Measurements from ENCODE around the gene CD99L2. TPM values are rescaled to one million over a fixed set of nuclear protein-coding genes. Genes with fewer than 3 reads are reported as not detected.
A peak's percentile ranks its signal among the peaks of the same experiment; 100 is the strongest.

CD99L2 gene
- total RNA-seq, 8 experiments from 2014 or later: 21.2 to 86.8 (median 44.1) TPM

DNA sequence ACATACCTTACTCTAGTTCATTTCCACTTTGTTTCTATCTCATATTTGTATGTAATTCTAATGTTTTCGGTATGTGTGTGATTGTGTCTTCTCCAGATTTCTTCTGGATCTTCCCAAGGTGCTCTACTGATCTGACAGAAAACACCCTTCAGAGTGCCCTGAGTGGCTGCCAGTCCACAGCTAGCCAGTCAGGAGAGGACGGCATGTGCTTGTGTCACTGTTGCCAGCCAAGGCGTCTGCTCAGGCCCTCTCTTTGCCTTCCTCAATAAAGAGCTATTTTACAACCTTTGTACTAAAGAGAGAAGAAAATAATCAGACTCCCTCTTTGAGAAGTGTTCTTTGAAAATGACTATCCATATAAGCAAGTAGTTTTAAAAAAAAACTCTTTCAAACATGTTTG lies 29.0 kb downstream of the CD99L2 start:
- in situ Hi-C loops (cut with MboI; ENCODE audit: low pct_unique_long_range_greater_than_20kb in 2 of 9, low sequenced_read_pairs in 9 of 9, unreplicated experiment in 9 of 9): no loop called here
- peaks cover 8 to 9% of the 10 kb centered on the region in 2 donors for H3K4me1 ChIP-seq (replicated peaks in 1 of 2)
- no peak overlapping the region for H3K4me3 ChIP-seq
- ATAC-seq (replicated peaks in 6 of 8): peak in 4 of 8 experiments; percentile 50 to 86 (median 70)
- no peak overlapping the region for H3K27ac ChIP-seq
- WGBS, 10 experiments: 29 to 100% (median 40%) methylated on average over 1 to 3 of the region's 3 CpGs; no CpG with 5 or more reads in 7 of the 10 experiments

DNA sequence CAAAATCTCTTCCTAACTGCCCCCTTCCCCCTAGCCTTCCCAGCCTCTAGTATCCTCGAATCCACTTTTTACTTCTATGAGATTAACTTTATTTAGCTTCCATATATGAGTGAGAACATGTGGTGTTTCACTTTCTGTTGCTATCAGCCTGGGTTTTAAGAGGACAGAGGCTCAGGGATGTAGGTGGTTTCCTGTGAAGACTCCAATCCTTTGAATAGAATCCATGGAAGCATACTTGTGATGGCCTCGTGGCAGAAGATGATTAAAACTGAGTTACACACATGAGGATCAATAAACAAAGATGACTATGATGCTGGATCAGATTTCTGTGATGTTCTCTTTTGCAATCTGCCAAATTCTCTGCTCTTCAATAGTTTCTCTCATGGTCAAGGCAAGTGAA lies 29.8 kb downstream of the CD99L2 start:
- 50 to 100% (median 67%) methylated on average over 1 to 2 of the region's 2 CpGs; no CpG with 5 or more reads in 6 of the 10 experiments for WGBS, 10 experiments
- no peak for ATAC-seq (replicated peaks in 6 of 8)
- in situ Hi-C loops (cut with MboI; ENCODE audit: low pct_unique_long_range_greater_than_20kb in 2 of 9, low sequenced_read_pairs in 9 of 9, unreplicated experiment in 9 of 9): no loop called here
- Histone ChIP-seq H3K4me1 (replicated peaks in 1 of 2) (peaks cover 8 to 9% of the 10 kb centered on the region in 2 donors), H3K4me3 (no peak overlapping the region), H3K27ac (no peak overlapping the region)

DNA sequence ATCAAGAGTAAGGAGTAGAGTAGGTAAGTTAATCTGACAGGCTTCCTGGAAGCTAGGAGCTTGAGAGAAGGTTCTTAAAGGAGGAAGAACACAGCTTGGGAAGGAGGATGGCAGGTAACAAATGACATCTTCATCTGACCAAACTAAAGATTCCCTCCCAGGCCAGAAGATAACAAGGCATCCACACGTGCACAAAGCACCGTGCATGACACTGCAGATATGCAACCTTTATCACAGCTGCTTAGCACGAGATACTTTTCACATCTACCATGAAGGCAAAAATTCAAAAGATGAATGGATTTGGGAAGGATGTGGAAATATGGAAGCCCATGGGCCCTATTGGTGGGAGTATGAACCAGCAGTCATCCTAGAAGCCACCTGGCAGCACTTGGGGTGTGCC lies 34.3 kb downstream of the CD99L2 start:
- WGBS, 10 experiments: no CpG with 5 or more reads among the region's 3 CpGs
- H3K4me3 ChIP-seq: no peak overlapping the region
- ATAC-seq (replicated peaks in 6 of 8): no peak
- no peaks in the 10 kb centered on the region for H3K4me1 ChIP-seq (replicated peaks in 1 of 2)
- H3K27ac ChIP-seq: no peak overlapping the region
- in situ Hi-C loops (cut with MboI; ENCODE audit: low pct_unique_long_range_greater_than_20kb in 2 of 9, low sequenced_read_pairs in 9 of 9, unreplicated experiment in 9 of 9): no loop called here

DNA sequence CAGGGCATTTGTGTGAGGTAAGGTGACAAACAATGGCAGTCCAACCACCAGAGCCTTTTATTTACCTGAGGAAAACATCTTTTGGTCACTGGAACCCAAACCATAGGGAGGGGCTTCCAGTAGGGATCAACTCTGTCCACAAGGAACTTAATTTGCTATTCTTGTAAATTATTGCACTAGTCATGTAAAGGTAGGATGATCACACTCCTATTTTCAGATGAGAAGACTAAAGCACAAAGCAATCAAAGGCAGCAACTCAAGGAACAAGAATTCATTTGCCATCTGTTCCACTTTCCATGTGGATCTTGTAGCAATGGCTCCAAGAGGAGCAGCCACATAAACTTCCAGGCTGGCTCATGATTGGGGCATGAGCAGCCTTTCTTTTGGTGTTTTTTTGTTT lies 35.3 kb downstream of the CD99L2 start:
- ATAC-seq (replicated peaks in 6 of 8): no peak
- no peak overlapping the region for H3K4me3 ChIP-seq
- in situ Hi-C loops (cut with MboI; ENCODE audit: low pct_unique_long_range_greater_than_20kb in 2 of 9, low sequenced_read_pairs in 9 of 9, unreplicated experiment in 9 of 9): no loop called here

DNA sequence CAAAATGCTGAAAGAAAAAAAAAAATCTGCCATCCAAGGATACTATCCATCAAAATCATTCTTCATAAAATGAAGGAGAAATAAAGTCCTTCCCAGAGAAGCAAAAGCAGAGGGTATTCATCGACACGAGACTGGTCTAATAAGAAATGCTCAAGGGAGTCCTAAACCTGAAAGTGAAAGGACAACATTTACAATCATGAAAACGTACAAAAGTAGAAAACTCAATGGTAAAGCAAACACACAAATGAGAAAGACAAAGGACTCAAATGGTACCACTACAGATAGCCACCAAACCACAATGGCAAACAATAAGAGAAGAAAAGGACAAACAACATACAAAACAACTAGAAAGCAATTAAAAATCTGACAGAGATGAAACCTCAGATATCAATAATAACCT lies 41.0 kb downstream of the CD99L2 start:
- WGBS, 10 experiments: 48 to 100% (median 90%) methylated on average over 1 to 3 of the region's 3 CpGs; no CpG with 5 or more reads in 1 of the 10 experiments
- H3K4me1 ChIP-seq (replicated peaks in 1 of 2): no peaks in the 10 kb centered on the region
- H3K4me3 ChIP-seq: no peak overlapping the region
- in situ Hi-C loops (cut with MboI; ENCODE audit: low pct_unique_long_range_greater_than_20kb in 2 of 9, low sequenced_read_pairs in 9 of 9, unreplicated experiment in 9 of 9): no loop called here
- no peak for ATAC-seq (replicated peaks in 6 of 8)
- no peak overlapping the region for H3K27ac ChIP-seq

More for the DNA sequence above, 35.3 kb downstream of the CD99L2 start:
- H3K27ac ChIP-seq: no peak overlapping the region
- no peaks in the 10 kb centered on the region for H3K4me1 ChIP-seq (replicated peaks in 1 of 2)

DNA sequence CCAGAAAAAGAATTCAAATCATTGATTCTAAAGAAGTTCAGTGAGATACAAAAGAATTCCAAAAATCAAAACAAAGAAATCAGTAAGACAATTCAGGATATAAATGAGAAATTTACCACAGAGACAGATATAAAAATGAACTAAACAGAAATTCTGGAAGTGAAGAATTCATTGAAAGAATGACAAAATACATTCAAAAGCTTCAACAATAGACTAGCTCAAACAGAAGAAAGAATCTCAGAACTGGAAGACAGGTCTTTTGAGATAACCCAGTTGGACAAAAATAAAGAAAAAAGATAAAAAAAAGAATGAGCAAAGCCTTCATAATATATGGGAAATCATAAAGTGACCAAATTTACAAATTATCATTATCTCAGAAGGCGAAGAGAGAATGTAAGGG lies 41.7 kb downstream of the CD99L2 start:
- H3K4me1 ChIP-seq (replicated peaks in 1 of 2): no peaks in the 10 kb centered on the region
- H3K27ac ChIP-seq: no peak overlapping the region
- 35 to 100% (median 83%) methylated on average over 1 of the region's 1 CpG; no CpG with 5 or more reads in 3 of the 10 experiments for WGBS, 10 experiments
- H3K4me3 ChIP-seq: no peak overlapping the region
- ATAC-seq (replicated peaks in 6 of 8): no peak
- in situ Hi-C loops (cut with MboI; ENCODE audit: low pct_unique_long_range_greater_than_20kb in 2 of 9, low sequenced_read_pairs in 9 of 9, unreplicated experiment in 9 of 9): no loop called here

DNA sequence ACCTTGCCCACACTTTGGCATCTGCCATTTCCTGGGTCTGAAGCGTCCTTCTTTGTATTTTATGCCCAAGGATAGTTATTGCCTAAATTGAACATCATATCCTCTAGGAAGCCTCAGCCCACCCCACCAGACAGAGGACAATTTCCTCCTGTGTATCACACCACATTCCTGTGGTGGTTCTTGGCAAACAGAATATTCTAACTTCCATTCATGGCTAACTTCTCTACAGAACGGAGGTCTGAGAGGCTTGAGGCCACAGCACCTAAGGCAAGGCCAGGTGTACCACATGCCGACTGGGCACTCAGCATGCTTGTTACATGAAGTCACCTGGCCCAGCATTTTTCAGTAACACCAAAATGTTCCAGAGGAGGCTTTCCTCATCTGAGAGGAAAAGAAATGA lies 42.4 kb downstream of the CD99L2 start:
- ATAC-seq (replicated peaks in 6 of 8): no peak
- in situ Hi-C loops (cut with MboI; ENCODE audit: low pct_unique_long_range_greater_than_20kb in 2 of 9, low sequenced_read_pairs in 9 of 9, unreplicated experiment in 9 of 9): no loop called here
- WGBS, 10 experiments: 52 to 100% (median 100%) methylated on average over 1 to 2 of the region's 3 CpGs; no CpG with 5 or more reads in 7 of the 10 experiments
- H3K27ac ChIP-seq: no peak overlapping the region
- no peaks in the 10 kb centered on the region for H3K4me1 ChIP-seq (replicated peaks in 1 of 2)
- no peak overlapping the region for H3K4me3 ChIP-seq

DNA sequence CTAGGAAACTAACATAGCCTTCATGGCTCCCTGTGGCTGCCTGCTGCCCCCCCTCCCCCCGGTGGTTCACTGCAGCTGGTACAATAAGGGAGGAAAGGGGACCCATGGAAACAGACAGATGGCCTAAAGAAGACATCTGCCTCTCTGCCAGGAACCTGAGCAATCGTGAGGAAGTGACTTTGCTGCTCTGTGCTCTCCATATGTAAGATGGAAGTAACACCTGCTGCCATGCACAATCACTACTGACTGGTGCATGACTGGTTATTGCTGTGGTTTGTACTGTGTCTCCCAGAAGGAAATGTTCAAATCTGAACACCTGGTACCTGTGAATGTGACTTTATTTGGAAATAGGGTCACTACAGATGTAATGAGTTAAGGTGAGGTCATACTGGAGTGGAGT lies 43.6 kb downstream of the CD99L2 start:
- no peak for ATAC-seq (replicated peaks in 6 of 8)
- no peaks in the 10 kb centered on the region for H3K4me1 ChIP-seq (replicated peaks in 1 of 2)
- WGBS, 10 experiments: 71% methylated on average over 1 of the region's 2 CpGs; no CpG with 5 or more reads in 9 of the 10 experiments
- H3K27ac ChIP-seq: no peak overlapping the region
- no peak overlapping the region for H3K4me3 ChIP-seq
- in situ Hi-C loops (cut with MboI; ENCODE audit: low pct_unique_long_range_greater_than_20kb in 2 of 9, low sequenced_read_pairs in 9 of 9, unreplicated experiment in 9 of 9): no loop called here

DNA sequence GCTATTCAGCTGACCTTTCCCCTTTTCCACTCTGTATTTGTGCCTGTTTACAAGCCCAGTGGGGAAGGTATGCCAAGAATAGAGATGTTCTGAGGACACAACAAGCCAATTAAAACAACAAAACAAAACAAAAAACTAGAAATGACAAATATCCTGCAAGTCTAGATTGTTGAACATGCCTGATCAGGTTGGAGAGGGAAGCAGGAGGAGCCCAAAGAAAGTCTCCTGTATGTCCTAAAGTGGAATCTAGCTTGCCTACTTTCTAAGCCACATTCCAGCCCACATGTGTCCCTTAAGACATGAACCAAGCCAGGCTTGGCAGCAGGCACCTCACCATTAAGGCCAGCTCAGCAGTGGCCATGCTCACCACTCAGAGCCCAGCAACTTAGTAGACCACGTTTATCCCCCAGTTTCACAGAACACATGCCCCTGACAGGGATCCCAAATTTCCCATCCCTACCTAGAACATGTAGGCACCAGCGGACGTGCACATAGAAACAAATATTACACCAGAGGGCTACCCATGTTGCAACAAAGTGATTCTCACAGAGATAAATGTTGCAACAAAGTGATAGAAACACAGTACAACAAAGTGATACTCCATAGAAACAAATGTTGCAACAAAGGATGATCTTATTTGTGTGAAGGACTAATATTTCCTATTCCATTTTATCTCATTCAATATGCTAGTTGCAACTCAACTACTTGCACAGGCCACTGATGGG lies 48.3 kb downstream of the CD99L2 start:
- 38 to 100% methylated on average over 1 of the region's 3 CpGs; no CpG with 5 or more reads in 8 of the 10 experiments for WGBS, 10 experiments
- in situ Hi-C loops (cut with MboI; ENCODE audit: low pct_unique_long_range_greater_than_20kb in 2 of 9, low sequenced_read_pairs in 9 of 9, unreplicated experiment in 9 of 9): no loop called here
- no peak for ATAC-seq (replicated peaks in 6 of 8)

DNA sequence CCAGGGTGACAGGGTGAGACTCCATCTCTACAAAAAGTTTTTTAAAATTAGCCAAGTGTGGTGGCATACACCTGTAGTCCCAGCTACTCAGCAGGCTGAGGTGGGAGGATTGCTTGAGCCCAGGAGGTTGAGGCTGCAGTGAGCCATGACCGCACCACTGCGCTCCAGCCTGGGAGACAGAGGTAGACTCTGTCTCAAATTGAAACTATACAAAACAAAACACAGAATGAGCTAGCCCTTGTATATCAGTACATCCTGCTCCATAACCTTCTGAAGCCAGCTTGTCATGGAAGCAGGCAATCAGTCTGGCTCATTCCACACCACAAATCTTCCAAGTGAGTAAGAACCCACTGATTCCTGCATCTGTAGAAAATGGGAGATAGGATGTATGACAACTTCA lies 49.0 kb downstream of the CD99L2 start:
- Histone ChIP-seq H3K27ac (no peak overlapping the region), H3K4me1 (replicated peaks in 1 of 2) (peaks cover 0 to 4% of the 10 kb centered on the region in 2 donors), H3K4me3 (no peak overlapping the region)
- no CpG with 5 or more reads among the region's 2 CpGs for WGBS, 10 experiments
- in situ Hi-C loops (cut with MboI; ENCODE audit: low pct_unique_long_range_greater_than_20kb in 2 of 9, low sequenced_read_pairs in 9 of 9, unreplicated experiment in 9 of 9): no loop called here
- no peak for ATAC-seq (replicated peaks in 6 of 8)

More for the DNA sequence above, 48.3 kb downstream of the CD99L2 start:
- H3K4me1 ChIP-seq (replicated peaks in 1 of 2): peaks cover 0 to under 1% of the 10 kb centered on the region in 2 donors
- H3K4me3 ChIP-seq: no peak overlapping the region
- no peak overlapping the region for H3K27ac ChIP-seq

DNA sequence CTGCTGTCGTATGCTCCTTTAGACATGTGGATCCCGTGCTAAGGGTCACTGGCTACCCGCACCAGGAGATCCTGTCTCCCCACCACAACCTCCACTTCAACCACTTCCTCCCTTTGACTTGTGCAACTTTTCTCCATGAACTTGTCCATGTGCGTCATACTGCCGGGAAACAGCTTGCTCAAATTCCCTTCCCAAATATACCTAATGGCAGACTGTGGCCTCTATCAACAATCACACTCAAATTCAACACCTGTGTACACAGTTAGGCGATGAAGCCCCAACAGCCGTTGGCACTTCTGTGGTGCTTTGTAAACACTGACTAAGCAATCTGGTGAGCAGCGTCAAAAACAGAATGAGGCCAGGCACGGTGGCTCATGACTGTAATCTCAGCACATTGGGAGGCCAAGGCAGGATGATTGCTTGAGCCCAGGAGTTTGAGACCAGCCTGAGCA lies 49.5 kb downstream of the CD99L2 start:
- peaks cover 3 to 8% of the 10 kb centered on the region in 2 donors for H3K4me1 ChIP-seq (replicated peaks in 1 of 2)
- no peak overlapping the region for H3K4me3 ChIP-seq
- in situ Hi-C loops (cut with MboI; ENCODE audit: low pct_unique_long_range_greater_than_20kb in 2 of 9, low sequenced_read_pairs in 9 of 9, unreplicated experiment in 9 of 9): no loop called here
- 37 to 100% (median 100%) methylated on average over 1 to 2 of the region's 9 CpGs; no CpG with 5 or more reads in 5 of the 10 experiments for WGBS, 10 experiments
- no peak overlapping the region for H3K27ac ChIP-seq
- no peak for ATAC-seq (replicated peaks in 6 of 8)

DNA sequence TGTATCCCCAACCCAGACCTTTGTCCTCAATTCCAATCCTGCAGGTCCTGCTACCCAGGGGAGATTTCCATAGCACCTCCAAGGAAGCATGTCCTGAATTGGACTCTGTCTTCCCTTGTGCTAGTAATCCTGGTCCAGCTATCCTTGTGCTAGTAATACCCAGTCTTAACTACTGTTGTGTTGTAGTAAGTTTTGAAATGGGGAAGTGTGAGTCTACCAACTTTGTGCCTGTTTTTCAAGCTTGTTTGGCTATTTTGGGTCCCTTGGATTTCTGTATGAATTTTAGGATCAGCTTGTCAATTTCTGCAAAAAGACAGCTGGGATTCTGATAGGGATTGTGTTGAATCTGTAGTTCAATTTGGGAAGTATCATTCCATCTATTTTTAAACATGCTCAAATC lies 51.4 kb downstream of the CD99L2 start:
- Histone ChIP-seq H3K27ac (no peak overlapping the region), H3K4me3 (no peak overlapping the region), H3K4me1 (replicated peaks in 1 of 2) (peaks cover 3 to 13% of the 10 kb centered on the region in 2 donors)
- in situ Hi-C loops (cut with MboI; ENCODE audit: low pct_unique_long_range_greater_than_20kb in 2 of 9, low sequenced_read_pairs in 9 of 9, unreplicated experiment in 9 of 9): no loop called here
- ATAC-seq (replicated peaks in 6 of 8): no peak

DNA sequence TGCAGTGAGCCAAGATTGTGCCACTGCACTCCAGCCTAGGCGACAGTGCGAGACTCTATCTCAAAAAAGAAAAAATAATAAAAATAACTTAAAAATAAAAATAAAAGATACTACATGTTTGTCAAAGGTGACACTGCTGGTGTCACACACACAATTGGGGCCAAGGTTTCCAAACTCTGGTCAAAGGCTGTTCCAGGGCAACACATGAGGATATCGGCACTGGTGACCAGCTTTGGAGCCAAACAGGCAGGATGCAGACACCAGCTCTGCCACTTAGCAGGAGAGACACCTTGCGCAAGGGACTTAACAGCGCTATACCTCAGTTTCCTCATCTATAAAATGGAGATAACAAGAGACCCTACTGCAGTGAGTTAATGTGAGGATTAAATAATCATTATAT lies 52.3 kb downstream of the CD99L2 start:
- in situ Hi-C loops (cut with MboI; ENCODE audit: low pct_unique_long_range_greater_than_20kb in 2 of 9, low sequenced_read_pairs in 9 of 9, unreplicated experiment in 9 of 9): no loop called here
- Histone ChIP-seq H3K27ac (no peak overlapping the region), H3K4me1 (replicated peaks in 1 of 2) (peaks cover 9 to 18% of the 10 kb centered on the region in 2 donors), H3K4me3 (no peak overlapping the region)
- 40 to 100% (median 92%) methylated on average over 1 to 5 of the region's 5 CpGs; no CpG with 5 or more reads in 6 of the 10 experiments for WGBS, 10 experiments
- no peak for ATAC-seq (replicated peaks in 6 of 8)

DNA sequence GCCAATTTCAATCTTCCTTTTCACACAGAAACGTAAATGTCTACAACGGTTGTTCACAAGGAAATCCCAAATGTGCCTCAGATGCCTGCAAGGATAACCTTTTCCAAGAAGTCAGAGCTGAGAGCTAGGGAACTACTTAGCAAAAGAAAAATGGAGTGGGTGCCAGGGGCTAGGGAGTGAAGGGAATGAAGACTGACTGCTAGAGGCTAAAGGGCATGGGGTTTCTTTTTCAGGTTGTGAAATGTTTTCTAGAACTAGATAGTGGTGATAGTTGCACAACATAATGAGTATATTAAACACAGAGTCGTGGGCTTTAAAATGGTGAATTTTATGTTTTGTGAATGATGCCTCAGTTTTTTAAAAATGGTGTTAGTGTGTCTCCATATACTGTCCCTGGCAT lies 53.4 kb downstream of the CD99L2 start:
- H3K4me3 ChIP-seq: no peak overlapping the region
- no peak overlapping the region for H3K27ac ChIP-seq
- H3K4me1 ChIP-seq (replicated peaks in 1 of 2): peaks cover 9 to 18% of the 10 kb centered on the region in 2 donors
- in situ Hi-C loops (cut with MboI; ENCODE audit: low pct_unique_long_range_greater_than_20kb in 2 of 9, low sequenced_read_pairs in 9 of 9, unreplicated experiment in 9 of 9): no loop called here
- WGBS, 10 experiments: 40 to 100% (median 69%) methylated on average over 1 to 3 of the region's 3 CpGs; no CpG with 5 or more reads in 5 of the 10 experiments
- no peak for ATAC-seq (replicated peaks in 6 of 8)

All from motor neuron (in vitro differentiated cells).